ENCODE measurements around the gene AHRR. TPM values are rescaled to one million over a fixed set of nuclear protein-coding genes. Genes with fewer than 3 reads are reported as not detected.

The AHRR gene
- total RNA-seq, 1 donor, result 54.6 TPM

GRCh38 chr5:376799-377325 lies 55.3 kb downstream of the AHRR start:
- no peaks in the 10 kb centered on the region for H3K27me3 ChIP-seq (ENCODE audit: insufficient read depth, low read length)
- H3K79me2 ChIP-seq (ENCODE audit: insufficient read depth, low read length), result peaks cover 62% of the 10 kb centered on the region
- H3K4me1 ChIP-seq (ENCODE audit: insufficient read depth, low read length), result peaks cover 58% of the 10 kb centered on the region
- no peak for TF ChIP-seq CTCF (IDR thresholded peaks at IDR 0.05; ENCODE audit: extremely low read depth, low read depth, low read length)
- H3K27ac ChIP-seq (ENCODE audit: low read depth, low read length), result peak overlapping the region; percentile 100
- peak; percentile 84 for DNase-seq (ENCODE audit: insufficient read length, low spot score, missing footprints)
- H3K4me2 ChIP-seq (ENCODE audit: insufficient read depth, low read length), result no peak overlapping the region
- H3K9me3 ChIP-seq (ENCODE audit: low read depth, low read length), result no peaks in the 10 kb centered on the region
- peaks cover 53% of the 10 kb centered on the region for H3K36me3 ChIP-seq (ENCODE audit: insufficient read depth, low read length)
- no peak overlapping the region for H3K4me3 ChIP-seq (ENCODE audit: insufficient read depth, low read length)
- H4K20me1 ChIP-seq (ENCODE audit: insufficient read depth, low read length), result no peaks in the 10 kb centered on the region
- no peak overlapping the region for H2AFZ ChIP-seq (ENCODE audit: low read length)

- Histone ChIP-seq H3K27me3 (ENCODE audit: insufficient read depth, low read length) (no peaks in the 10 kb centered on the region), H3K36me3 (ENCODE audit: insufficient read depth, low read length) (peaks cover 53% of the 10 kb centered on the region), H3K4me3 (ENCODE audit: insufficient read depth, low read length) (no peak overlapping the region), H3K4me1 (ENCODE audit: insufficient read depth, low read length) (peaks cover 58% of the 10 kb centered on the region), H3K4me2 (ENCODE audit: insufficient read depth, low read length) (no peak overlapping the region), H2AFZ (ENCODE audit: low read length) (no peak overlapping the region), H4K20me1 (ENCODE audit: insufficient read depth, low read length) (no peaks in the 10 kb centered on the region), H3K27ac (ENCODE audit: low read depth, low read length) (peak overlapping the region; percentile 100), H3K79me2 (ENCODE audit: insufficient read depth, low read length) (peaks cover 63% of the 10 kb centered on the region), H3K9me3 (ENCODE audit: low read depth, low read length) (no peaks in the 10 kb centered on the region)
- no peak for TF ChIP-seq CTCF (IDR thresholded peaks at IDR 0.05; ENCODE audit: extremely low read depth, low read depth, low read length)
- DNase-seq (ENCODE audit: insufficient read length, low spot score, missing footprints), result peak; percentile 76
Measured at GRCh38 chr5:377326-377981, 55.9 kb downstream of the AHRR start.

DNA sequence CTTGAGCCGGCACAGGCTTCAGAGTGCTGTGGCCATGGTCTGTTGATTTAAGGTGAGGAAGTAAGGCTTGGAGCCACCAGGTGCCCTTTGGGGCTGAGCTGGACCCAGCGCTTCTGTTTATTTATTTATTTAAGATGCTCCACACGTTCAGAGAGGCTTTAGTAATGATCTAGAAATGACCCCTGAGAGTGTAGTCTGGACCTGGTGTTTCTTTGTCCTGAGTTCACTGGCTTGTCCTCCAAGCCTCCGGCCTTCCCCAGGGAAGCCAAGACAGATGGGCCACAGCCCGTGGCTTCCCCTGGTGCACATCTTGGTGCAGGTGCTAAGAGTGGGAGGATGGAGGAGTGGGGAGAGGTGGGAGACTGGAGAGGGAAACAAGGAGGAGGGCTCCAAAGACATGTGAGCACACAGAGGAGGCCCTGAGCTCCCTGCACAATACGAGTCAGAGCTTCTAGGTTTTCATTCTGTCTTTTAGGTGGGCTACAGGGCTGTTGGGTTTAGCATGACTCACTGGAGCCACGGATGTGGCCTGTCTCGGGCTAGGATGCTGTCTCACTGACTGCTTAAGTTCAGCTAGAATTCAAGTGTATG lies 56.9 kb downstream of the AHRR start:
- Histone ChIP-seq H3K79me2 (ENCODE audit: insufficient read depth, low read length) (peaks cover 63% of the 10 kb centered on the region), H3K36me3 (ENCODE audit: insufficient read depth, low read length) (peaks cover 48% of the 10 kb centered on the region), H3K4me1 (ENCODE audit: insufficient read depth, low read length) (peaks cover 48% of the 10 kb centered on the region), H3K27ac (ENCODE audit: low read depth, low read length) (peak overlapping the region; percentile 100), H3K27me3 (ENCODE audit: insufficient read depth, low read length) (no peaks in the 10 kb centered on the region), H3K4me3 (ENCODE audit: insufficient read depth, low read length) (no peak overlapping the region), H3K9me3 (ENCODE audit: low read depth, low read length) (no peaks in the 10 kb centered on the region), H3K4me2 (ENCODE audit: insufficient read depth, low read length) (no peak overlapping the region), H2AFZ (ENCODE audit: low read length) (no peak overlapping the region), H4K20me1 (ENCODE audit: insufficient read depth, low read length) (no peaks in the 10 kb centered on the region)
- TF ChIP-seq CTCF (IDR thresholded peaks at IDR 0.05; ENCODE audit: extremely low read depth, low read depth, low read length), result no peak
- DNase-seq (ENCODE audit: insufficient read length, low spot score, missing footprints), result peak; percentile 90

- Histone ChIP-seq H3K9me3 (ENCODE audit: low read depth, low read length) (no peaks in the 10 kb centered on the region), H3K4me2 (ENCODE audit: insufficient read depth, low read length) (no peak overlapping the region), H2AFZ (ENCODE audit: low read length) (no peak overlapping the region), H3K79me2 (ENCODE audit: insufficient read depth, low read length) (peaks cover 66% of the 10 kb centered on the region), H3K4me1 (ENCODE audit: insufficient read depth, low read length) (peaks cover 43% of the 10 kb centered on the region), H3K27ac (ENCODE audit: low read depth, low read length) (peak overlapping the region; percentile 100), H3K27me3 (ENCODE audit: insufficient read depth, low read length) (no peaks in the 10 kb centered on the region), H3K36me3 (ENCODE audit: insufficient read depth, low read length) (peaks cover 52% of the 10 kb centered on the region), H3K4me3 (ENCODE audit: insufficient read depth, low read length) (no peak overlapping the region), H4K20me1 (ENCODE audit: insufficient read depth, low read length) (no peaks in the 10 kb centered on the region)
- TF ChIP-seq CTCF (IDR thresholded peaks at IDR 0.05; ENCODE audit: extremely low read depth, low read depth, low read length), result no peak
- peak; percentile 95 for DNase-seq (ENCODE audit: insufficient read length, low spot score, missing footprints)
Measured at GRCh38 chr5:378976-379742, 57.6 kb downstream of the AHRR start.

Data from osteoblast (primary cell).